Naive thymus-derived CD4-positive, alpha-beta T cell (primary cell): Measurements from ENCODE around the gene DCUN1D4. TPM values are rescaled to one million over a fixed set of nuclear protein-coding genes. Genes with fewer than 3 reads are reported as not detected.

Source experiments
- ATAC-seq: fragments of 150-1000 bp; cut with Tn5 transposase; 2 replicates; pipeline ENCODE4 v1.10.0; 2021; ENCODE audit warnings: mild to moderate bottlenecking, moderate library complexity
- CTCF ChIA-PET: fragments of 350-600 bp; sonication (Branson Sonifier 250); formaldehyde crosslinking; loops from one replicate; lab custom pipeline; 2021; ENCODE audit warnings: antibody characterized with exemption; lab: Charles Lee
- POLR2A ChIA-PET: fragments of 350-600 bp; sonication (Branson Sonifier 250); formaldehyde crosslinking; loops from one replicate; lab custom pipeline; 2021; ENCODE audit warnings: antibody characterized with exemption, inconsistent platforms; lab: Charles Lee
- DNase-seq, 9 donors: peaks; one replicate each; pipeline versions ENCODE4 v3.0.0 to v3.0.0-alpha.2; 2020 to 2022; ENCODE audit warnings: mixed read lengths in 1 of 9
- H3K27ac ChIP-seq: one replicate; pipeline ENCODE4 v1.7.0; 2013; ENCODE audit warnings: mild to moderate bottlenecking, low read depth, low read length, moderate library complexity
- H3K27me3 ChIP-seq, 2 donors: one replicate each; pipeline ENCODE4 v1.7.0; 2013; ENCODE audit warnings: low read length in 2 of 2, mild to moderate bottlenecking in 2 of 2, moderate library complexity in 2 of 2; ENCODE audit not compliant: control insufficient read depth in 2 of 2, insufficient read depth in 2 of 2
- H3K36me3 ChIP-seq, 3 experiments: 1 replicate in 2 of 3; 2 replicates in 1 of 3; pipeline ENCODE4 v1.7.0; 2013; ENCODE audit warnings: low read length in 3 of 3, mild to moderate bottlenecking in 3 of 3, moderate library complexity in 1 of 3; ENCODE audit not compliant: insufficient read depth in 3 of 3, control insufficient read depth in 2 of 3
- H3K4me1 ChIP-seq, 2 donors: one replicate each; pipeline ENCODE4 v1.7.0; 2013; ENCODE audit warnings: low read length in 2 of 2, mild to moderate bottlenecking in 2 of 2, moderate library complexity in 1 of 2; ENCODE audit not compliant: control insufficient read depth in 2 of 2, insufficient read depth in 2 of 2
- H3K4me3 ChIP-seq: 2 replicates; pipeline ENCODE4 v1.7.0; 2013; ENCODE audit warnings: mild to moderate bottlenecking, low read length
- H3K9me3 ChIP-seq, 3 experiments: 1 replicate in 2 of 3; 2 replicates in 1 of 3; pipeline ENCODE4 v1.7.0; 2013; ENCODE audit warnings: low read length in 3 of 3; ENCODE audit not compliant: control insufficient read depth in 2 of 3
- H3K27ac Mint-ChIP-seq, 9 donors: one replicate each; pipeline ENCODE4 v1.8.0; 2020 to 2022; ENCODE audit warnings: mixed read lengths in 9 of 9, mild to moderate bottlenecking in 8 of 9, moderate library complexity in 5 of 9, inconsistent platforms in 2 of 9
- H3K27me3 Mint-ChIP-seq, 5 donors: one replicate each; pipeline ENCODE4 v1.8.0; 2021 to 2022; ENCODE audit warnings: mixed read lengths in 5 of 5, mild to moderate bottlenecking in 1 of 5
- H3K36me3 Mint-ChIP-seq, 5 donors: one replicate each; pipeline ENCODE4 v1.8.0; 2020 to 2022; ENCODE audit warnings: mixed read lengths in 5 of 5, mild to moderate bottlenecking in 3 of 5, inconsistent platforms in 1 of 5
- H3K4me1 Mint-ChIP-seq, 7 donors: one replicate each; pipeline ENCODE4 v1.8.0; 2020 to 2022; ENCODE audit warnings: mixed read lengths in 7 of 7, mild to moderate bottlenecking in 3 of 7, inconsistent platforms in 1 of 7
- H3K4me3 Mint-ChIP-seq, 10 donors: one replicate each; pipeline ENCODE4 v1.8.0; 2020 to 2022; ENCODE audit warnings: mild to moderate bottlenecking in 10 of 10, mixed read lengths in 10 of 10, moderate library complexity in 6 of 10, inconsistent platforms in 2 of 10
- H3K9me3 Mint-ChIP-seq, 11 donors: one replicate each; pipeline ENCODE4 v1.8.0; 2020 to 2022; ENCODE audit warnings: mixed read lengths in 11 of 11, mild to moderate bottlenecking in 4 of 11, inconsistent platforms in 1 of 11, moderate library complexity in 1 of 11
- intact Hi-C, 2 donors: fragments of 100-400 bp; cut with micrococcal nuclease; formaldehyde crosslinking; loops; one replicate each; pipeline ENCODE4 v1.15.1; 2023
- polyA plus RNA-seq, 2 donors: library from polyadenylated mRNA; unstranded; fragments of 300-500 nt; fragmentation: Illumina TruSeq; gene quantifications; one replicate each; pipeline ENCODE4 v1.2.3, GENCODE V29; 2021
- total RNA-seq, 6 experiments: library from RNA in 5 of 6; stranded (reverse) in 5 of 6; gene quantifications; 1 replicate in 5 of 6; 2 replicates in 1 of 6; pipeline ENCODE4 v1.2.3 and lab custom pipeline; 2021 to 2026

DCUN1D4 gene
- 10 to 100 TPM; 31.3 to 60.7 (median 35.3) TPM for total RNA-seq
- polyA plus RNA-seq: 10 to 100 TPM; 15.4 to 15.5 TPM
- 26.5 reads per million, percentile 57 among the genes with 10 or more reads in this experiment for total RNA-seq (lab: John Stamatoyannopoulos, UW)

DNA sequence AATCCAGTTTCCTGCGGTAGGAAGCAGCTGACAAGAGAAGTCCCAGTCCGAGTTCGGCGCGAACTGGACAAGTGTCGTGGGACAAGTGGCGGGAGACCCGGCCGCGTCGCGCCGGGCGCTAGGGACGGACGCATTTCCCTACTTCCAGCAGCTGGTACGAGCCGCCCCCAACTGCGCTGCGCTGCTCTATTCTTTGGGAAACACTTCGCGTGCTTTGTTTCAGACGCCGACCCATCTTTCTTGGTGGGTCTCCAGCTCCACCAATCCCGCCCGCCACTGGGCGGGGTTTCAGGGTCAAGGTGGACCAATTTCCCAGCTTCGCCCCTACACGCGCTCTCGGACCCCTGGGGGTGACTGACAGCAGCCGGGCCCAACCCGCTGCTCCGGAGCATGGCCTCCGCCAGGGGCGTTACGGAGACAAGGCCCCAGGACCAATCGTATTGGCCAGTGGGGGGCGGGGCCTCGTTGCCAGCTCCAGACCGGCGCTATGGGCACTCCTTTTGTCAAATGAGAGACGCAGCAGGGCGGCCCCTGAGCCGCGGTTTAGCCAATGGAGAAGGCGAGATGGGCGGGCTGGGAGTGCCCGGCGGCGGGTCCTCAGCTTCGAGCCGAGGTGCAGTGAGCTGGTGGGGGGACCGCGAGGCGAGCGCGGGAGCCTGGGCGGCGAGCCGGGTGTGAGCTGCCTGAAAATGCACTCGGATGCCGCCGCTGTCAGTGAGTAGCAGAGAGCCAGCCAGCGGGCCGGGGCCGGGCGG lies at the start of gene DCUN1D4:
DCUN1D4 (plus strand) TSS at position 600 of the 755 bp plus-strand sequence; CDS start at position 690, 90 bp downstream.
- peaks cover 9 to 29% (median 23%) of the 10 kb centered on the region in 7 donors for H3K4me1 Mint-ChIP-seq
- H3K4me3 Mint-ChIP-seq: peak within 1 kb of the TSS; percentile 92 to 100 (median 96)
- H3K9me3 Mint-ChIP-seq: peaks cover 0 to 1% (median 0%) of the 10 kb centered on the region in 11 donors
- Histone ChIP-seq H3K27me3 (no peaks in the 10 kb centered on the region), H3K4me1 (peaks cover 4% of the 10 kb centered on the region in 2 donors), H3K27ac (peak within 1 kb of the TSS; percentile 76), H3K9me3 (no peaks in the 10 kb centered on the region), H3K36me3 (peaks cover 0 to 12% (median 0%) of the 10 kb centered on the region in 3 experiments), H3K4me3 (peak within 1 kb of the TSS; percentile 85)
- CTCF ChIA-PET: interaction anchor here (1.1 kb wide), 1 partner anchor 16 kb away, joined by 4 read pairs; no protein-coding TSS in a partner anchor
- peaks cover 0 to 5% (median 0%) of the 10 kb centered on the region in 5 donors for H3K36me3 Mint-ChIP-seq
- peak within 1 kb of the TSS; percentile 87 to 98 (median 92) for H3K27ac Mint-ChIP-seq
- DNase-seq: peak; percentile 93 to 98 (median 95)
- intact Hi-C loops: loop anchor here (1.0 to 10.0 kb wide), 7 partner anchors 52 to 1535 kb away; partner anchors contain the start of genes RASL11B (in 2 of the 2), USP46 (in 2 of the 2) and FIP1L1 (in 1 of the 2)
- POLR2A ChIA-PET: interaction anchor here (0.8 to 1.8 kb wide), 4 partner anchors 8 to 869 kb away, joined by 3 to 13 read pairs (median 4); no protein-coding TSS in a partner anchor
- peaks cover 0 to 11% (median 0%) of the 10 kb centered on the region in 5 donors for H3K27me3 Mint-ChIP-seq
- peak; percentile 94 for ATAC-seq

DNA sequence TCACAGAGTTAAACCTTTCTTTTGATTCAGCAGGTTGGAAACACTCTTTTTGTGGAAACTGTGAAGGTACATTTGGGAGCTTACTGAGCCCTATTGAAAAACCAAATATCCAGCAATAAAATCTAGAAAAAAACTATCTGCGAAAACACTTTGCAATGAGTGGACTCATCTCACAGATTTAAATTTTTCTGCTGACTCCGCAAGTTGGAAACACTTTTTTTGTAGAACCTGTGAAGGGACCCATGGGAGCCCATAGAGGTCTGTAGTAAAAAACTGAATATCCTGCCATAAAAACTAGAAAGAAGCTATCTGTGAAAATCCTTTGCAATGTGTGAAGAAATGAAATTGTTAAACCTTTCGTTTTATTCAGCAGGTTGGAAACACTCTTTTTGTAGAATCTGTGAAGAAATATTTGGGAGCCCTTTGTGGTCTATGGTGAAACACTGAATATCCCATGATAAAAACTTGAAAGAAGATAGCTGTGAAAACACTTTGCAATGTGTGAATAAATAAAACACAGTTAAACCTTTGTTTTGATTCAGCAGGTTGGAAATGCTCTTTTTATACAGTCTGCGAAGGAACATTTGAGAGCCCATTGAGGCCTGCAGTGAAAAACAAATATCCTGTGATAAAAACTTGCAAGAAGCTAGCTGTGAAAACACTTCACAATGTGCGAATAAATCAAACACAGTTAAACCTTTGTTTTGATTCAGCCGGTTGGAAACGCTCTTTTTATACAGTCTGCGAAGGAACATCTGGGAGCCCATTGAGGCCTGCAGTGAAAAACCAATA lies 22.3 kb upstream of the DCUN1D4 start:
- CTCF ChIA-PET: no interaction called here
- Mint-ChIP-seq H3K27me3 (no peaks in the 10 kb centered on the region), H3K36me3 (peaks cover 0 to 13% (median 11%) of the 10 kb centered on the region in 5 donors), H3K27ac (peak overlapping the region in 1 of 9 donors; percentile 48), H3K9me3 (peaks cover 5 to 50% (median 18%) of the 10 kb centered on the region in 11 donors), H3K4me1 (no peaks in the 10 kb centered on the region), H3K4me3 (no peak overlapping the region)
- no peaks in the 10 kb centered on the region for H3K27me3 ChIP-seq
- POLR2A ChIA-PET: no interaction called here
- ATAC-seq (no peak), DNase-seq (no peak)
- peaks cover 0 to 8% (median 0%) of the 10 kb centered on the region in 3 experiments for H3K9me3 ChIP-seq
- H3K4me3 ChIP-seq: no peak overlapping the region
- no peaks in the 10 kb centered on the region for H3K4me1 ChIP-seq
- intact Hi-C loops: no loop called here
- no peaks in the 10 kb centered on the region for H3K36me3 ChIP-seq
- H3K27ac ChIP-seq: no peak overlapping the region

GRCh38 chr4:51825341-51825740 lies 17.6 kb upstream of the DCUN1D4 start:
- Histone ChIP-seq H3K4me1 (no peaks in the 10 kb centered on the region), H3K4me3 (no peak overlapping the region), H3K27ac (no peak overlapping the region), H3K36me3 (no peaks in the 10 kb centered on the region), H3K27me3 (no peaks in the 10 kb centered on the region), H3K9me3 (peaks cover 0 to 5% (median 0%) of the 10 kb centered on the region in 3 experiments)
- peaks cover 0 to 10% (median 0%) of the 10 kb centered on the region in 5 donors for H3K36me3 Mint-ChIP-seq
- H3K27me3 Mint-ChIP-seq: peaks cover 0 to 10% (median 7%) of the 10 kb centered on the region in 5 donors
- peaks cover 0 to 22% (median 6%) of the 10 kb centered on the region in 11 donors for H3K9me3 Mint-ChIP-seq
- no peak overlapping the region for H3K27ac Mint-ChIP-seq
- H3K4me1 Mint-ChIP-seq: no peaks in the 10 kb centered on the region
- no peak for ATAC-seq
- ChIA-PET POLR2A (no interaction called here), CTCF (interaction anchor here (1.0 kb wide), 1 partner anchor 62 kb away, joined by 3 read pairs; no protein-coding TSS in a partner anchor)
- DNase-seq: no peak
- intact Hi-C loops: no loop called here
- H3K4me3 Mint-ChIP-seq: no peak overlapping the region

DNA sequence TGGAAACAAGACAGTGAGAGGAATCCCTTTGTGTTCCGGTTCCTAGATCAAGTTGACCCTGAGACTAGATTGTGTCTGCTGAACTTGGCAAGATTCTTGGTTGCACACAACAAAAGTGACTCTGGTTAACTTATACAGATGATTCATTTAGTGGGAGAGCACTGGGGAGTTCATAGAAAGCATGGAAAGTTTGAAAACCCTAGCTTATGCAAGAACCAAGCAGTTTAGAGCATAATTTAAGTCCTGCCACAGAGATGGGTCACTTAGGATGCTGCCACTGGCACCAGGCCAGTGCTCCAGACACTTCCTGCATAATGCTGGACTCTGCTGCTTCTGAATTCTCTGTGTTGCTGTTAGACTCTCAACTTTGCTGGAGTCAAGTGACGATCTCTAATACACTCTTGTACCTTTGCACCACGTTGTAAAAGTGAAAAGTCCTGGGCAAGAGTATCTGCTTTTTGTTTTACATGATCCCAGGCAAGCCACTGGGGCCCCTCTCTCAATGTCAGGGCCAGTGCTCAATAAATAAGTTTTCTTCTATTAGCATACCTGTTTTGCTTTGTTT lies 12.7 kb upstream of the DCUN1D4 start:
- Histone ChIP-seq H3K36me3 (no peaks in the 10 kb centered on the region), H3K9me3 (no peaks in the 10 kb centered on the region), H3K27me3 (no peaks in the 10 kb centered on the region), H3K4me3 (no peak overlapping the region), H3K4me1 (no peaks in the 10 kb centered on the region), H3K27ac (no peak overlapping the region)
- Mint-ChIP-seq H3K4me3 (no peak overlapping the region), H3K27ac (no peak overlapping the region), H3K9me3 (peaks cover 0 to 1% (median 0%) of the 10 kb centered on the region in 11 donors), H3K27me3 (peaks cover 0 to 15% (median 7%) of the 10 kb centered on the region in 5 donors), H3K4me1 (no peaks in the 10 kb centered on the region), H3K36me3 (no peaks in the 10 kb centered on the region)
- DNase-seq: no peak
- POLR2A ChIA-PET: no interaction called here
- CTCF ChIA-PET: interaction anchor here (0.7 kb wide), 1 partner anchor 196 kb away, joined by 3 read pairs; no protein-coding TSS in a partner anchor
- intact Hi-C loops: no loop called here
- no peak for ATAC-seq

- no peaks in the 10 kb centered on the region for H3K4me1 Mint-ChIP-seq
- H3K27me3 Mint-ChIP-seq: peaks cover 0 to 15% (median 7%) of the 10 kb centered on the region in 5 donors
- peak; percentile 39 to 70 (median 58) for DNase-seq
- Histone ChIP-seq H3K36me3 (no peaks in the 10 kb centered on the region), H3K27me3 (no peaks in the 10 kb centered on the region), H3K27ac (no peak overlapping the region), H3K4me3 (no peak overlapping the region), H3K9me3 (no peaks in the 10 kb centered on the region), H3K4me1 (no peaks in the 10 kb centered on the region)
- peaks cover 0 to 1% (median 0%) of the 10 kb centered on the region in 11 donors for H3K9me3 Mint-ChIP-seq
- POLR2A ChIA-PET: no interaction called here
- H3K27ac Mint-ChIP-seq: no peak overlapping the region
- intact Hi-C loops: loop anchor here (1.0 kb wide), 3 partner anchors 13 to 195 kb away; no protein-coding TSS in a partner anchor
- CTCF ChIA-PET: interaction anchor here (0.7 to 1.7 kb wide), 2 partner anchors 195 kb away, joined by 3 to 9 read pairs; no protein-coding TSS in a partner anchor
- peak; percentile 77 for ATAC-seq
- no peak overlapping the region for H3K4me3 Mint-ChIP-seq
- no peaks in the 10 kb centered on the region for H3K36me3 Mint-ChIP-seq
These were observed 11.8 kb upstream of the DCUN1D4 start for GRCh38 chr4:51831133-51831532.

DNA sequence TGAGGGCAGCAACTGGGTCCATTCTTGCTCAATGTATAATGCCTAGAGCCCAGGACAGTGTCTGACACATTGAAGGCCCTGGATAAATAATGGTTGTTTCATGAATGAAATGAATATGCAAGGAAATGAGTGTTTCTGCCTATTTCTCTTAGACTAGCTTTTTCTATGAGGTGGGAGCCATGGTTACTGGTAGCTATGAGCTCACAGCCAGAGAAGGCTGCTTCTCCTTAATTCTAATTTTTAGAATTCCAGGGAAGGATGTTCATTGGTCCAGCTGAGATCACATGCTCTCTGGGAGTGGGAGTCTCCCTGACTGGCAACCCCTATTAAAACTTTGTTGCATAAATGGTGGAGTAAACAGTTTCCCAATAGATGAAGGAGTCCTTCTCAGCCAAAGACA lies 9.7 kb upstream of the DCUN1D4 start:
- Mint-ChIP-seq H3K27me3 (peaks cover 5 to 13% (median 7%) of the 10 kb centered on the region in 5 donors), H3K27ac (no peak overlapping the region), H3K9me3 (peaks cover 0 to 1% (median 0%) of the 10 kb centered on the region in 11 donors), H3K36me3 (no peaks in the 10 kb centered on the region), H3K4me3 (no peak overlapping the region), H3K4me1 (no peaks in the 10 kb centered on the region)
- Histone ChIP-seq H3K27me3 (no peaks in the 10 kb centered on the region), H3K4me1 (no peaks in the 10 kb centered on the region), H3K4me3 (no peak overlapping the region), H3K36me3 (no peaks in the 10 kb centered on the region), H3K27ac (no peak overlapping the region), H3K9me3 (no peaks in the 10 kb centered on the region)
- ChIA-PET CTCF (interaction anchor here (1.2 to 1.8 kb wide), 2 partner anchors 191 to 195 kb away, joined by 3 to 5 read pairs; no protein-coding TSS in a partner anchor), POLR2A (no interaction called here)
- intact Hi-C loops: no loop called here
- ATAC-seq (no peak), DNase-seq (no peak)
